ENCODE data around the gene RAB35.

GRCh38 chr12:120125029-120125428, 8.5 kb upstream of the RAB35 start:
- no peak for TF ChIP-seq SP2 (tag by site-specific recombination; IDR thresholded peaks at IDR 0.05)
- no peak for TF ChIP-seq ZNF510 (tag by site-specific recombination; IDR thresholded peaks at IDR 0.05; ENCODE audit: insufficient replicate concordance)
- TF ChIP-seq ZNF362 (tag by site-specific recombination; IDR thresholded peaks at IDR 0.05), result no peak
- TF ChIP-seq KLF9 (tag by site-specific recombination; IDR thresholded peaks at IDR 0.05; ENCODE audit: low read depth), result no peak
- TF ChIP-seq ZNF639 (tag by site-specific recombination; IDR thresholded peaks at IDR 0.05), result no peak
- TF ChIP-seq REST (tag by site-specific recombination; IDR thresholded peaks at IDR 0.05), result no peak
- no peak for TF ChIP-seq CTCF (tag by site-specific recombination; IDR thresholded peaks at IDR 0.05)

All from HEK293 (cell line).